GM03348 (cell line): ENCODE results near the gene C2orf15.
"Not testable (repeated sequence)": the region's sequence is repeated elsewhere in the genome, so short reads cannot be mapped to it uniquely, and the experiment has no call there.

ENCODE experiments used
- DNase-seq: peaks from one replicate; pipeline ENCODE4 v3.0.0; 2012; ENCODE audit warnings: low spot score

C2orf15 gene, protein sequence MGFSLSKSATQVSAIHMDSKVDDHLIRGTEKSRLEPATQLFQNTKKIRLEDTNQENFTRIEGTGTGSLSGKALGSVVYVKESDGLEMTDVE

GRCh38 chr2:99141110-99142108, at the start of gene C2orf15:
Gene C2orf15, plus strand, starts transcription at chr2:99141707. Its CDS starts 8,852 bp downstream, at chr2:99150559.
- peak; percentile 94 for DNase-seq

- DNase-seq: no peak
Observed at GRCh38 chr2:99096728-99097127, 44.8 kb upstream of the C2orf15 start.

- peak; percentile 7 for DNase-seq
Observed at GRCh38 chr2:99101697-99102096, 39.8 kb upstream of the C2orf15 start.

- DNase-seq: no peak
Observed at GRCh38 chr2:99104006-99104405, 37.5 kb upstream of the C2orf15 start.

GRCh38 chr2:99106913-99107312, 34.6 kb upstream of the C2orf15 start:
- DNase-seq: no peak

DNA sequence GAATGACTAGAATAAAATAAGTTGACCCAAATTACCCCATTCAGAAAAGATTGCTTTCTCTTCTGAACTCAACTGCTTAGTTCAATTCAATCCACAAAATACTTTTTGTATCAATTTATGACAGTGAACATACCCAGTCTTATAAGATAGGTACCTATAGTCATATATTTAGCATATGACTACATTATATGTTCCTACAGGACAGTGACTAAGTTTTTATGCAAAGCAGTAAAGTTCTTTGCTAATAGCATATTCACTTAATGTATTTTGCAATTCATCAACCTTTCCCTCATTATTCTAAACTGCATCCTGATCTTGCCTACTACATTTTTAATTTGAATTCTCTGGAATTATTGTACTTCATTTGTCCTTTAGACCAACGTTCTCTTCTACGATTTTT, 30.3 kb upstream of the C2orf15 start:
- no peak for DNase-seq

GRCh38 chr2:99111945-99112344, 29.6 kb upstream of the C2orf15 start:
- no peak for DNase-seq

- DNase-seq: no peak
Observed at GRCh38 chr2:99112617-99113016, 28.9 kb upstream of the C2orf15 start.

- no peak for DNase-seq
Observed at GRCh38 chr2:99127981-99128380, 13.5 kb upstream of the C2orf15 start.

GRCh38 chr2:99135044-99135556, 6.4 kb upstream of the C2orf15 start:
- DNase-seq: not testable (repeated sequence)

- DNase-seq: no peak
Observed at GRCh38 chr2:99139003-99139402, 2.5 kb upstream of the C2orf15 start.

GRCh38 chr2:99140056-99140859, 1.2 kb upstream of the C2orf15 start:
- DNase-seq: no peak

GRCh38 chr2:99140860-99141109, 722 bp upstream of the C2orf15 start:
- DNase-seq: no peak

GRCh38 chr2:99150706-99151105, 9.2 kb downstream of the C2orf15 start:
- peak; percentile 15 for DNase-seq

DNA sequence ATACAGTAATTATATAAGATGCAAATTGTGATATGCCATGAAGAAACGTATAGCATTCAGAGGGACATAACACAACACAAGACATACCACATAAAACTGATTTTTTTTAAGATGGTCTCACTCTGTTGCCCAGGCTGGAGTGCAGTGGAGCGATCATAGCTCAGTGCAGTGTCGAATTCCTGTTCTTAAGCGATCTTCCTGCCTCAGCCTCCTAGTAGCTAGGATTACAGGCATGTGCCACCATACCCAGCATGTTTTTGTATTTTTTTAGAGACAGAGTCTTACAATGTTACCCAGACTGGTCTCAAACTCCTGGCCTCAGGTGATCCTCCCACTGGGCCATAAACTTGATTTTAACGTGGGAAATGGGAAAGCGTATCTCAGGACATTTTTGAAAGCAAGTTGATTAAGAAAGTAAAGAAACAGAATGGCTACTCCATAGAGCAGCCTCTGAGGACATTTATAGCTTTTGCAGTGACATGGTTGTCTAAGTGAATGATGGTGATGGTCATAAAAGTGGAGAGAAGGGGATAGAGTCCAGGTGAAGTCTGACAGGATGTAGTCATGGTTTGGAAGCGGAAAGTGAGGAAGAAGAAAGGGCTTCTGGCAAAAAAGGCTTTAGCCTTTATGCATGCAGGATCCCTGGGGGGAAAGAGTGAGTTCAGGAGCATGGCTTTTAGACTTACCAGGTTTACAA, 10.8 kb downstream of the C2orf15 start:
- no peak for DNase-seq

GRCh38 chr2:99153921-99154604, 12.6 kb downstream of the C2orf15 start:
- peak; percentile 17 for DNase-seq

DNA sequence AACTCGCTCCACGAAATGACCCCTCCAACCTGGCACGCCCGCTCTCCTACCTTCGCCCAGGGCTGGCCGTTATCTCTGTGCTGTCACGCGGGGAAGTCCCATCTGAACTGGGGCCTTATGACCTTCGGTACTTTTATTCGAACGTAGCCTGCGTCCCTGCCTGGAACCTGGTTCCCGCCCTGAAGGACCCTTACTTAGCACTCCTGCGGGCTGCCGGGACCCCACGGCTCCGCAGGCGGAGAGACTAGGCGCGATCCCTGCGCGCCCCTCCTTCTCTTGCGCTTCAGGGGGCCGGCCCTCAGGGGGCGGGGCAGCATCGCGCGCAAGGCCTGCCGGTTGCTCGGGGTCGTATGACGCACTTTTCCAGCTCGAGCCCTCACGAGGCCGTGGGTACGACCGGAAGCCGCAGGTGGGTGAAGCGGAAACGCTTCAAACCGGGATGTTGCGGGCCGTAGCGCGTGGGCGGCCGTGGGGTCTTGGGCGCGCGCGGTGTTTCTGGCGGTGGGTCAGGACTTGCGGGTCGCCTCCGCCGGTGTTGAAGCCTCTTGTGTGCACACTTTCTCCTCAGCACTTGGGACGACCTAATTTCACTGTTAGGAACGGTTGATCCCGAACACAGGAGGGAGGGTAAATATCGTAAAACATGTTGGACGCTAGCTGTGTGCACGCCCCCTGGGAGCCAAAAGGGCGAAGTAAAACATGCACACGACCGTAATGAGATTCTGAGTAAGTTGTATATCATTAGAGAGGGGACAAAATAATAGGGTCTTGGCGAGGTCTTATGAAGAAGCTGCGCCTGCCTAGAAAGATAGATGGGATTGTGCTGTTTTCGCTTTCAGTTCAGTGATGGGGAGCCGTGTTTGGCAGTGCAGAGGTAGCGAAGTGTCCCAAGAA, 13.4 kb downstream of the C2orf15 start, which contains the start of the genes LIPT1 and TSGA10:
Gene LIPT1 (plus strand): TSS at position 325 of the 894 bp plus-strand sequence. CDS start 6,991 bp downstream, outside the sequence.
Gene TSGA10 (minus strand): TSS at position 300 of the 894 bp plus-strand sequence. CDS start 45,503 bp downstream, outside the sequence.
- DNase-seq: peak; percentile 98

DNA sequence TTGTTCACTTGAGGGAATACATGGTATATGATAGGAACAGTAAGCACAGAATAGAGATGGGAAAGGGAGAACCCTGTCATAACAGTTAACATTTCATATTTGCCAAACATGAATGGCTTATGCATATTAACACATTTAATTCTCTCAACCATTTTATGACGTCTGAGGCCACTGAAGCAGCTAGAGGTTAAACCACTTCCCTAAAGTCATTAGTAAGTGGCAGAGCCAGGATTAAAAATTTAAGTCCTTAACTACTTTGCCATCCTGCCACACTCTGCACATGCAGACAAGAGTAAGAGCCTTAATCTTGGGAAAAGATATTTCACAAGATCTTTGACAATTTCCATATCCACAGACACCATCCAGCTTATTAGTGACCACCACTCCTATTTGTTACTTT, 15.4 kb downstream of the C2orf15 start:
- no peak for DNase-seq

DNA sequence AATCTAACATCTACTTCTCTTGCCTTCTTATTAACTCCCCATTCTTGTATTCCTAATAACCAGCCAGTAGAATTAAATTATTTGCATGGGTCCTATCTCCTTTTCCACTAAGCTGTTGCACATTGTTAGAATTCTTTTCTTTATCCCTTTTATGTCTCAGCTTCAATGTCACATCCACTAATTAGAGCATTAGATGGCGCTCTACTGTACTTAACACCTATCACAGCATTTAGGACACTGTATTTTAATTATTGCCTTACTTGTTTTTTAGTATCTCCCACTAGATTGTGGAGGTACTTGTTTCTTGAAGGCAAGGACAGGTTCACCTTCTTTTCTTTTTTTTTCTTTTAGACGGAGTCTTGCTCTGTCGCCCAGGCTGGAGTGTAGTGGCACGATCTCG, 17.1 kb downstream of the C2orf15 start:
- no peak for DNase-seq

GRCh38 chr2:99159594-99159993, 18.1 kb downstream of the C2orf15 start:
- no peak for DNase-seq
